MCF 10A (cell line): ENCODE measurements around the gene CYB561D1. TPM values are rescaled to one million over a fixed set of nuclear protein-coding genes. Genes with fewer than 3 reads are reported as not detected.

Source experiments
- BruUV-seq: library from RNA; stranded (reverse); fragments of 400-500 nt; replicated peaks from 2 replicates; lab custom pipeline; 2021; lab: Mats Ljungman, UMichigan
- CTCF ChIA-PET: fragments of 300-600 bp; sonication (Branson Sonifier 250); formaldehyde crosslinking; extraction: SDS; loops from one replicate; lab custom pipeline; 2021; ENCODE audit warnings: antibody characterized with exemption, inconsistent platforms; lab: Yijun Ruan, JAX
- POLR2A ChIA-PET: fragments of 300-600, 350-650 bp; sonication (Branson Sonifier 250); formaldehyde crosslinking; extraction: SDS; loops from one replicate; lab custom pipeline; 2020; ENCODE audit warnings: antibody characterized with exemption, inconsistent platforms; lab: Yijun Ruan, JAX
- DNase-seq: peaks from one replicate; pipeline ENCODE4 v3.0.0-alpha.2; 2018; ENCODE audit not compliant: unreplicated experiment
- H3K27ac Mint-ChIP-seq: one replicate; pipeline ENCODE4 v1.8.0; 2022; ENCODE audit warnings: mild to moderate bottlenecking, low read depth, mixed read lengths; ENCODE audit not compliant: unreplicated experiment
- H3K27me3 Mint-ChIP-seq: one replicate; pipeline ENCODE4 v1.8.0; 2022; ENCODE audit warnings: mixed read lengths; ENCODE audit not compliant: insufficient read depth, unreplicated experiment
- H3K36me3 Mint-ChIP-seq: one replicate; pipeline ENCODE4 v1.8.0; 2022; ENCODE audit warnings: mild to moderate bottlenecking, moderate library complexity, mixed read lengths; ENCODE audit not compliant: insufficient read depth, unreplicated experiment
- H3K4me1 Mint-ChIP-seq: one replicate; pipeline ENCODE4 v1.8.0; 2022; ENCODE audit warnings: mixed read lengths; ENCODE audit not compliant: insufficient read depth, unreplicated experiment
- H3K4me3 Mint-ChIP-seq: one replicate; pipeline ENCODE4 v1.8.0; 2022; ENCODE audit warnings: mild to moderate bottlenecking, moderate library complexity, mixed read lengths; ENCODE audit not compliant: unreplicated experiment
- H3K9me3 Mint-ChIP-seq: one replicate; pipeline ENCODE4 v1.8.0; 2022; ENCODE audit warnings: mixed read lengths; ENCODE audit not compliant: unreplicated experiment
- intact Hi-C: fragments of 100-400 bp; cut with micrococcal nuclease; formaldehyde crosslinking; loops from 2 replicates; pipeline ENCODE4 v1.14.1; 2022
- total RNA-seq: library from RNA; stranded (reverse); gene quantifications from 2 replicates; pipeline ENCODE4 v1.2.3, GENCODE V29; 2022
- TF ChIP-seq, protein P1 (sequence below): fragments of 200-600 bp; IDR thresholded peaks from one replicate; pipeline ENCODE4 v1.8.0; 2022; ENCODE audit warnings: antibody characterized with exemption, mild to moderate bottlenecking; ENCODE audit not compliant: unreplicated experiment

Gene CYB561D1
- total RNA-seq, 1 experiment from 2014 or later = 6.9 TPM

GRCh38 chr1:109530457-109531087, 36.7 kb downstream of the CYB561D1 start:
- Mint-ChIP-seq H3K4me3 (no peak overlapping the region), H3K4me1 (no peaks in the 10 kb centered on the region), H3K9me3 (no peaks in the 10 kb centered on the region), H3K27me3 (peaks cover 11% of the 10 kb centered on the region), H3K27ac (no peak overlapping the region), H3K36me3 (no peaks in the 10 kb centered on the region)
- POLR2A ChIA-PET = interaction anchor here (1.1 to 5.7 kb wide), 2 partner anchors 38 to 105 kb away, joined by 3 to 38 read pairs; partner anchors contain the start of gene CYB561D1
- intact Hi-C loops = loop anchor here (5.0 to 10.0 kb wide), 2 partner anchors 253 to 336 kb away; no protein-coding TSS in a partner anchor
- TF ChIP-seq, protein P1, sequence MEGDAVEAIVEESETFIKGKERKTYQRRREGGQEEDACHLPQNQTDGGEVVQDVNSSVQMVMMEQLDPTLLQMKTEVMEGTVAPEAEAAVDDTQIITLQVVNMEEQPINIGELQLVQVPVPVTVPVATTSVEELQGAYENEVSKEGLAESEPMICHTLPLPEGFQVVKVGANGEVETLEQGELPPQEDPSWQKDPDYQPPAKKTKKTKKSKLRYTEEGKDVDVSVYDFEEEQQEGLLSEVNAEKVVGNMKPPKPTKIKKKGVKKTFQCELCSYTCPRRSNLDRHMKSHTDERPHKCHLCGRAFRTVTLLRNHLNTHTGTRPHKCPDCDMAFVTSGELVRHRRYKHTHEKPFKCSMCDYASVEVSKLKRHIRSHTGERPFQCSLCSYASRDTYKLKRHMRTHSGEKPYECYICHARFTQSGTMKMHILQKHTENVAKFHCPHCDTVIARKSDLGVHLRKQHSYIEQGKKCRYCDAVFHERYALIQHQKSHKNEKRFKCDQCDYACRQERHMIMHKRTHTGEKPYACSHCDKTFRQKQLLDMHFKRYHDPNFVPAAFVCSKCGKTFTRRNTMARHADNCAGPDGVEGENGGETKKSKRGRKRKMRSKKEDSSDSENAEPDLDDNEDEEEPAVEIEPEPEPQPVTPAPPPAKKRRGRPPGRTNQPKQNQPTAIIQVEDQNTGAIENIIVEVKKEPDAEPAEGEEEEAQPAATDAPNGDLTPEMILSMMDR = no peak
- no TSS peak for BruUV-seq
- CTCF ChIA-PET = interaction anchor here (0.6 to 26.1 kb wide), 6 partner anchors 10 to 246 kb away, joined by 3 to 1071 read pairs (median 4); partner anchors contain the start of genes AMIGO1, ATXN7L2 and CYB561D1
- DNase-seq = no peak

DNA sequence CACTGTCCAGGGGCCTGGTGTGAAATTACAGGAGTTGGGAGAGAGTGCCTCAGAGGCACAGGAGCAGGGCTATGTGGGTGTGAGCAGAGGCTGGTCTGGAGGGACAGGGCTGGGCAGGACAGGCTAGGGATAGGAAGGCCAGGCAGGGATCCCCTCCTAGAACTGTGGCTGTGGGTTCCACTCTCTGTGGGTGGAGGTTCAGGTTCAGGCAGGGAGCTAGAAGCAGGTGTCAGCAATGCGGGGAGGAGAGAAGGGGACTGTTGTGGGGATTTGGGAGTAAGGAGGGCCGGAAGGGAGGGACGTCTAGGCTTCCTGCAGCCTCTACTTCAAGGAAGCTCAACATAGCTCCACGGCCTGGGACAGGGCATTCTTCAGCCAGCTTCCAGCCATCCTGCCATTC, 37.5 kb downstream of the CYB561D1 start:
- H3K9me3 Mint-ChIP-seq = no peaks in the 10 kb centered on the region
- H3K36me3 Mint-ChIP-seq = no peaks in the 10 kb centered on the region
- TF ChIP-seq, protein P1 = no peak
- intact Hi-C loops = loop anchor here (5.0 to 10.0 kb wide), 2 partner anchors 254 to 337 kb away; no protein-coding TSS in a partner anchor
- BruUV-seq = no TSS peak
- POLR2A ChIA-PET = interaction anchor here (1.3 to 5.7 kb wide), 5 partner anchors 17 to 454 kb away, joined by 3 to 38 read pairs (median 11); partner anchors contain the start of genes AHCYL1, CYB561D1, GNAI3 and PSMA5
- H3K27ac Mint-ChIP-seq = no peak overlapping the region
- peaks cover 3% of the 10 kb centered on the region for H3K27me3 Mint-ChIP-seq
- H3K4me3 Mint-ChIP-seq = no peak overlapping the region
- no peak for DNase-seq
- CTCF ChIA-PET = interaction anchor here (0.5 to 26.1 kb wide), 40 partner anchors 8 to 562 kb away, joined by 3 to 1071 read pairs (median 4); partner anchors contain the start of genes AMIGO1, ATXN7L2, CYB561D1 and GNAI3
- H3K4me1 Mint-ChIP-seq = no peaks in the 10 kb centered on the region

DNA sequence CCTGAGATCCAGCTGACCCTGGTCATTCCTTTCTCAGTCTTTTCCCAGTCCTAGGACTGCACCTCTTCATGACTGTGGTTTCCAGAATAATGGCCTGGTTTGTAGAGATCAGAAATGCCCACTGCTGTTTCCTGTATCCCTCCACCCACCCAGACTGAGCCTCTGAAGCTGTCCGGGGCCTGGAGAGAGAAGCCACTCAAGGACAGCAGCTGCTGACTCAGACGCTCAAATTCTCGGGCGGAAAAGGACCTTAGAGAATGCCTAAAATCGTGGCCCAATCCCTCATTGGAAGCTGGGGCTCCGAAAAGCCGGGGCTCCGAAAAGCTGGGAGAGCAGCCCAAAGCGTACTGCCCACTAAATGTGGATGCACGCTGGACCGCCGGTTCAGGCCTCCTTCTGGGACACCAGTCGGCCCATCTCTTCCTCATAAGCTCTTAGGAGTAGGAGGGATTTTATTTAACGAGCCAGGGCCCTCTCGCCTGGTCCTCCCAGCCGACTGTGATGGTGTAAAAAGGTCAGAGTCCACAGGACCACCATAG, 38.0 kb downstream of the CYB561D1 start:
- no peak for DNase-seq
- Mint-ChIP-seq H3K36me3 (no peaks in the 10 kb centered on the region), H3K9me3 (no peaks in the 10 kb centered on the region), H3K27me3 (no peaks in the 10 kb centered on the region), H3K27ac (no peak overlapping the region), H3K4me1 (no peaks in the 10 kb centered on the region), H3K4me3 (no peak overlapping the region)
- BruUV-seq = no TSS peak
- ChIA-PET POLR2A (interaction anchor here (1.1 to 5.7 kb wide), 6 partner anchors 15 to 453 kb away, joined by 3 to 38 read pairs (median 8); partner anchors contain the start of genes AHCYL1, CYB561D1, GNAI3 and PSMA5), CTCF (interaction anchor here (0.5 to 26.1 kb wide), 56 partner anchors 9 to 591 kb away, joined by 3 to 1071 read pairs (median 4); partner anchors contain the start of genes AMIGO1, ATXN7L2, CLCC1 and CYB561D1)
- TF ChIP-seq, protein P1 = no peak
- intact Hi-C loops = loop anchor here (1.0 to 10.0 kb wide), 6 partner anchors 38 to 337 kb away; partner anchors contain the start of genes CYB561D1 and PSMA5
